Parathyroid adenoma (tissue), 2 donors: ENCODE measurements around the gene ZDHHC24.

Experiments used
- H2AFZ ChIP-seq: fragments of 300-600 bp; sonication (generic); one replicate; pipeline ENCODE4 v1.7.0; 2017; ENCODE audit warnings: antibody characterized with exemption, mild to moderate bottlenecking
- H3K27ac ChIP-seq: fragments of 300-600 bp; sonication (generic); one replicate; pipeline ENCODE4 v1.7.0; 2017
- H3K27me3 ChIP-seq: fragments of 300-600 bp; sonication (generic); one replicate; pipeline ENCODE4 v1.7.0; 2017; ENCODE audit warnings: low read length; ENCODE audit not compliant: control insufficient read depth, insufficient read depth
- H3K36me3 ChIP-seq: fragments of 300-600 bp; sonication (generic); one replicate; pipeline ENCODE4 v1.7.0; 2017; ENCODE audit warnings: low read length; ENCODE audit not compliant: control insufficient read depth, insufficient read depth
- H3K4me1 ChIP-seq: fragments of 300-600 bp; sonication (generic); one replicate; pipeline ENCODE4 v1.7.0; 2017; ENCODE audit warnings: control low read depth
- H3K4me2 ChIP-seq: fragments of 300-600 bp; sonication (generic); one replicate; pipeline ENCODE4 v1.7.0; 2017; ENCODE audit warnings: low read length
- H3K4me3 ChIP-seq: fragments of 300-600 bp; sonication (generic); one replicate; pipeline ENCODE4 v1.7.0; 2017; ENCODE audit warnings: low read depth, low read length
- H3K79me2 ChIP-seq: fragments of 300-600 bp; sonication (generic); one replicate; pipeline ENCODE4 v1.7.0; 2017; ENCODE audit warnings: control low read depth
- H3K9ac ChIP-seq: fragments of 300-600 bp; sonication (generic); one replicate; pipeline ENCODE4 v1.7.0; 2017; ENCODE audit warnings: mild to moderate bottlenecking
- H3K9me3 ChIP-seq: fragments of 300-600 bp; sonication (generic); one replicate; pipeline ENCODE4 v1.7.0; 2017; ENCODE audit warnings: low read length; ENCODE audit not compliant: control insufficient read depth
- CTCF ChIP-seq: fragments of 300-600 bp; sonication (generic); IDR thresholded peaks from one replicate; pipeline ENCODE4 v1.7.0; 2017; ENCODE audit warnings: antibody characterized with exemption, mild to moderate bottlenecking
- donor health status: primary hyperparathyroidism.

ZDHHC24 gene

GRCh38 chr11:66495401-66495854, 50.4 kb downstream of the ZDHHC24 start:
- Histone ChIP-seq H3K27ac (no peak overlapping the region), H3K36me3 (no peaks in the 10 kb centered on the region), H3K79me2 (no peaks in the 10 kb centered on the region), H3K4me1 (no peaks in the 10 kb centered on the region), H3K4me3 (no peak overlapping the region), H3K4me2 (no peak overlapping the region), H2AFZ (no peak overlapping the region), H3K9me3 (no peaks in the 10 kb centered on the region), H3K9ac (no peak overlapping the region), H3K27me3 (no peaks in the 10 kb centered on the region)
- TF ChIP-seq CTCF = no peak

GRCh38 chr11:66494935-66495334, 50.9 kb downstream of the ZDHHC24 start:
- no peak for TF ChIP-seq CTCF
- Histone ChIP-seq H3K9ac (no peak overlapping the region), H3K4me2 (no peak overlapping the region), H3K4me3 (no peak overlapping the region), H3K27ac (no peak overlapping the region), H2AFZ (no peak overlapping the region), H3K9me3 (no peaks in the 10 kb centered on the region), H3K27me3 (no peaks in the 10 kb centered on the region), H3K36me3 (no peaks in the 10 kb centered on the region), H3K79me2 (no peaks in the 10 kb centered on the region), H3K4me1 (no peaks in the 10 kb centered on the region)

GRCh38 chr11:66494458-66494857, 51.4 kb downstream of the ZDHHC24 start:
- H2AFZ ChIP-seq = no peak overlapping the region
- no peak for TF ChIP-seq CTCF
- no peak overlapping the region for H3K9ac ChIP-seq
- H3K9me3 ChIP-seq = no peaks in the 10 kb centered on the region
- H3K4me3 ChIP-seq = no peak overlapping the region
- H3K4me1 ChIP-seq = no peaks in the 10 kb centered on the region
- no peak overlapping the region for H3K27ac ChIP-seq
- no peaks in the 10 kb centered on the region for H3K79me2 ChIP-seq
- H3K36me3 ChIP-seq = no peaks in the 10 kb centered on the region
- H3K27me3 ChIP-seq = no peaks in the 10 kb centered on the region
- H3K4me2 ChIP-seq = no peak overlapping the region

- Histone ChIP-seq H3K79me2 (no peaks in the 10 kb centered on the region), H3K36me3 (no peaks in the 10 kb centered on the region), H3K4me2 (no peak overlapping the region), H3K4me3 (no peak overlapping the region), H3K27ac (no peak overlapping the region), H2AFZ (no peak overlapping the region), H3K27me3 (no peaks in the 10 kb centered on the region), H3K4me1 (no peaks in the 10 kb centered on the region), H3K9me3 (no peaks in the 10 kb centered on the region), H3K9ac (no peak overlapping the region)
- TF ChIP-seq CTCF = no peak
Observed at GRCh38 chr11:66493130-66493529, 52.7 kb downstream of the ZDHHC24 start.

- Histone ChIP-seq H3K4me1 (no peaks in the 10 kb centered on the region), H3K79me2 (no peaks in the 10 kb centered on the region), H3K27ac (no peak overlapping the region), H3K9ac (no peak overlapping the region), H2AFZ (no peak overlapping the region), H3K27me3 (no peaks in the 10 kb centered on the region), H3K4me3 (no peak overlapping the region), H3K9me3 (no peaks in the 10 kb centered on the region), H3K4me2 (no peak overlapping the region), H3K36me3 (no peaks in the 10 kb centered on the region)
- TF ChIP-seq CTCF = no peak
Observed at GRCh38 chr11:66492161-66492865, 53.5 kb downstream of the ZDHHC24 start.
